Ovary (tissue), 3 donors: ENCODE results near the gene OR10H5.

Source experiments
- EP300 ChIP-seq: sonication (generic); formaldehyde crosslinking; IDR thresholded peaks from one replicate; pipeline ENCODE4 v1.6.1; 2017; ENCODE audit warnings: antibody characterized with exemption
- POLR2A ChIP-seq: fragments of 450-650 bp; IDR thresholded peaks from one replicate; pipeline ENCODE4 v1.6.1; 2017; ENCODE audit warnings: antibody characterized with exemption, mild to moderate bottlenecking, moderate library complexity
- TF ChIP-seq, protein P1 (sequence below), 3 donors: fragments of 450-650 bp in 2 of 3; fragments of 200-600 bp in 1 of 3; IDR thresholded peaks; one replicate each; pipeline versions ENCODE4 v1.5.1 to v1.8.0; 2016 to 2022; ENCODE audit warnings: antibody characterized with exemption in 3 of 3, mild to moderate bottlenecking in 1 of 3
- donor health status: DM: no; HTN: no; CAD: no.

DNA sequence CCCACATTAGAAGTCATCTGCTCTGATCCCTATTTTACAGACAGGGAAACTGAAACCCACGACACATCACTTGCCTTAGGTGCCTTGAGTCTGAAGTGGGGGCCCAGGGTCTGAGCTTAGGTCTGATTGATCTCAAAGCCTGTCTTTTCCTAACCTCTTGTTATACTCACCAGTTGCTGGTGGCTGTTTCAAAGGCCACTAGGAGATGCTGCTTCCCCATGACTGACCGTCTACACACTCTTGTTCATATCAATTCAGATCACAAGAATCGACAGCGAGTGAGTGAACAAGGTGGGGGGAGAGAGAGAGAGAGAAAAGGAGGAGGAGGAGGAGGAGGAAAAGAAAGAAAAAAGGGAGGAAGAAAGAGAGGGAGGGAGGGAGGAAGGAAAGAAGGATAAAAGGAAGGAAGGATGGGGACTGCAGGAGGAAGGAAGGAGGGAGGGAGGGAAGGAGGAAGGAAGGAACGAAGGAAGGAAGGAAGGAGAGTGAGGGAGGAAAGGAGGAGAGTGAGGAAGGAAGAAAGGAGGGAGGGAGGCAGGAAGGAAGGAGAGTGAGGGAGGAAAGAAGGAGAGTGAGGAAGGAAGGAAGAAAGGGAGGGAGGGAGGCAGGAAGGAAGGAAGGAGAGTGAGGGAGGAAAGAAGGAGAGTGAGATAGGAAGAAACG, 24.7 kb downstream of the OR10H5 start:
- TF ChIP-seq, protein P1, sequence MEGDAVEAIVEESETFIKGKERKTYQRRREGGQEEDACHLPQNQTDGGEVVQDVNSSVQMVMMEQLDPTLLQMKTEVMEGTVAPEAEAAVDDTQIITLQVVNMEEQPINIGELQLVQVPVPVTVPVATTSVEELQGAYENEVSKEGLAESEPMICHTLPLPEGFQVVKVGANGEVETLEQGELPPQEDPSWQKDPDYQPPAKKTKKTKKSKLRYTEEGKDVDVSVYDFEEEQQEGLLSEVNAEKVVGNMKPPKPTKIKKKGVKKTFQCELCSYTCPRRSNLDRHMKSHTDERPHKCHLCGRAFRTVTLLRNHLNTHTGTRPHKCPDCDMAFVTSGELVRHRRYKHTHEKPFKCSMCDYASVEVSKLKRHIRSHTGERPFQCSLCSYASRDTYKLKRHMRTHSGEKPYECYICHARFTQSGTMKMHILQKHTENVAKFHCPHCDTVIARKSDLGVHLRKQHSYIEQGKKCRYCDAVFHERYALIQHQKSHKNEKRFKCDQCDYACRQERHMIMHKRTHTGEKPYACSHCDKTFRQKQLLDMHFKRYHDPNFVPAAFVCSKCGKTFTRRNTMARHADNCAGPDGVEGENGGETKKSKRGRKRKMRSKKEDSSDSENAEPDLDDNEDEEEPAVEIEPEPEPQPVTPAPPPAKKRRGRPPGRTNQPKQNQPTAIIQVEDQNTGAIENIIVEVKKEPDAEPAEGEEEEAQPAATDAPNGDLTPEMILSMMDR (IDR thresholded peaks at IDR 0.05), result no peak
- TF ChIP-seq EP300 (no peak), POLR2A (no peak)
